Esophagus squamous epithelium (tissue), 5 donors: Measurements from ENCODE around the gene TMEM258. TPM values are rescaled to one million over a fixed set of nuclear protein-coding genes. Genes with fewer than 3 reads are reported as not detected.
A peak's percentile ranks its signal among the peaks of the same experiment; 100 is the strongest.

Experiments used
- DNase-seq: peaks from one replicate; lab custom pipeline; 2025; lab: John Stamatoyannopoulos, UW
- H3K27ac ChIP-seq, 4 donors: fragments of 200-600 bp; sonication (generic); one replicate each; pipeline ENCODE4 v1.5.1; 2016 to 2019; ENCODE audit warnings: mild to moderate bottlenecking in 1 of 4
- H3K27me3 ChIP-seq, 4 donors: fragments of 200-600 bp; sonication (generic); 1 replicate in 3 of 4; 2 replicates in 1 of 4; pipeline versions ENCODE4 v1.5.1 to v1.6.0; 2017 to 2021; ENCODE audit warnings: antibody characterized with exemption in 1 of 4
- H3K36me3 ChIP-seq, 3 donors: fragments of 200-600 bp; sonication (generic); one replicate each; pipeline ENCODE4 v1.5.1; 2016 to 2019
- H3K4me1 ChIP-seq, 3 donors: fragments of 200-600 bp; sonication (generic); one replicate each; pipeline ENCODE4 v1.5.1; 2017 to 2019
- H3K4me3 ChIP-seq, 4 donors: fragments of 200-600 bp; sonication (generic); 1 replicate in 3 of 4; 2 replicates in 1 of 4; pipeline ENCODE4 v1.5.1; 2016 to 2019; ENCODE audit warnings: mild to moderate bottlenecking in 2 of 4, moderate library complexity in 1 of 4
- H3K9me3 ChIP-seq, 3 donors: fragments of 200-600 bp; sonication (generic); one replicate each; pipeline ENCODE4 v1.5.1; 2016 to 2019
- POLR2A ChIP-seq, 4 donors: fragments of 450-650 bp; IDR thresholded peaks; one replicate each; pipeline ENCODE4 v1.6.1; 2017; ENCODE audit warnings: antibody characterized with exemption in 4 of 4, mild to moderate bottlenecking in 4 of 4, moderate library complexity in 3 of 4
- WGBS, 2 donors: methylation state at CpG; one replicate each; pipeline ENCODE4 v1.1.5; 2018; 5-methylcytosine and 5-hydroxymethylcytosine counted together
- intact Hi-C: fragments of 100-400 bp; cut with DNase I; formaldehyde crosslinking; loops from one replicate; pipeline ENCODE4 v1.15.0; 2022
- total RNA-seq, 4 donors: library from RNA; depleted of rRNA; stranded (reverse); fragments of >200 nt; gene quantifications; one replicate each; pipeline ENCODE4 v1.1.0, GENCODE V29; 2016
- TF ChIP-seq, protein P1 (sequence below), 6 experiments: fragments of 450-650 bp in 4 of 6; fragments of 200-600 bp in 2 of 6; sonication (generic) in 2 of 6; IDR thresholded peaks; one replicate each; pipeline ENCODE4 v1.5.1; 2016 to 2019; ENCODE audit warnings: antibody characterized with exemption in 6 of 6, mild to moderate bottlenecking in 4 of 6, moderate library complexity in 4 of 6
- donor health status: DM: yes; HTN: yes; CAD: no.

The TMEM258 gene
- total RNA-seq, 4 donors from 2014 or later = 32.3 to 54.2 (median 37.9) TPM

DNA sequence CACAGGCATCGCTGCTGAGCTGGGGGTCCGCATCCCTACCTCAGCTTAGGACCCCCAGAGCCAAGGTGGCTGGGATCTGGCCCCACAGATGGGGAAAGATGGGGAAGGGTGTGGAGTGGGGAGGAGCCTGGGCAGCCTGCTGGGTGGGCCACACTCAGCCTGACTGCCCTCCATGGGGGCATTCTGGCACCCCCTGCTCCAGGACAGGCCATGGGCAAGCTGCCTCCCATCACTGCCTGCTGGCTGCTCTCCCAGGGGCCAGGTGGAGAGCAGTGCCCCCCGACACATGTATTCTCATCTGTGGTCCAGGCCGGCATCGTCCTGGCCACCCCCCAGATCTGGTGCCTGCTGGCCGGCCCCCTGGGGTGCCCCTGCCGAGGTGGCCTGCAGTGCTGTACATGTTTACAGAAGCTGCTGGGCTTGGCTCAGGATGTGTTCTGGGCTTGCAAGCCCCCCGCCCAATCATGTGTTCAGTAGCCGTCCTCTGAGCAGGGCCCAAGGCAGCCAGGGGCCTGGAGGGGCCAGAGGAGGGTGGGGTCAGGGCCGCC lies 47.7 kb downstream of the TMEM258 start:
- no peak for DNase-seq
- intact Hi-C loops = no loop called here
- 83 to 89% methylated on average over 2 to 4 of the region's 10 CpGs for WGBS, 2 donors
- H3K4me3 ChIP-seq = no peak overlapping the region
- H3K9me3 ChIP-seq = no peaks in the 10 kb centered on the region
- no peak overlapping the region for H3K27ac ChIP-seq
- H3K4me1 ChIP-seq = peaks cover 7 to 68% (median 11%) of the 10 kb centered on the region in 3 donors
- peaks cover 0 to 10% (median 0%) of the 10 kb centered on the region in 4 donors for H3K27me3 ChIP-seq
- peaks cover 0 to 45% (median 3%) of the 10 kb centered on the region in 3 donors for H3K36me3 ChIP-seq
- TF ChIP-seq, protein P1, sequence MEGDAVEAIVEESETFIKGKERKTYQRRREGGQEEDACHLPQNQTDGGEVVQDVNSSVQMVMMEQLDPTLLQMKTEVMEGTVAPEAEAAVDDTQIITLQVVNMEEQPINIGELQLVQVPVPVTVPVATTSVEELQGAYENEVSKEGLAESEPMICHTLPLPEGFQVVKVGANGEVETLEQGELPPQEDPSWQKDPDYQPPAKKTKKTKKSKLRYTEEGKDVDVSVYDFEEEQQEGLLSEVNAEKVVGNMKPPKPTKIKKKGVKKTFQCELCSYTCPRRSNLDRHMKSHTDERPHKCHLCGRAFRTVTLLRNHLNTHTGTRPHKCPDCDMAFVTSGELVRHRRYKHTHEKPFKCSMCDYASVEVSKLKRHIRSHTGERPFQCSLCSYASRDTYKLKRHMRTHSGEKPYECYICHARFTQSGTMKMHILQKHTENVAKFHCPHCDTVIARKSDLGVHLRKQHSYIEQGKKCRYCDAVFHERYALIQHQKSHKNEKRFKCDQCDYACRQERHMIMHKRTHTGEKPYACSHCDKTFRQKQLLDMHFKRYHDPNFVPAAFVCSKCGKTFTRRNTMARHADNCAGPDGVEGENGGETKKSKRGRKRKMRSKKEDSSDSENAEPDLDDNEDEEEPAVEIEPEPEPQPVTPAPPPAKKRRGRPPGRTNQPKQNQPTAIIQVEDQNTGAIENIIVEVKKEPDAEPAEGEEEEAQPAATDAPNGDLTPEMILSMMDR (IDR thresholded peaks at IDR 0.05) = no peak
- no peak for TF ChIP-seq POLR2A (IDR thresholded peaks at IDR 0.05)

DNA sequence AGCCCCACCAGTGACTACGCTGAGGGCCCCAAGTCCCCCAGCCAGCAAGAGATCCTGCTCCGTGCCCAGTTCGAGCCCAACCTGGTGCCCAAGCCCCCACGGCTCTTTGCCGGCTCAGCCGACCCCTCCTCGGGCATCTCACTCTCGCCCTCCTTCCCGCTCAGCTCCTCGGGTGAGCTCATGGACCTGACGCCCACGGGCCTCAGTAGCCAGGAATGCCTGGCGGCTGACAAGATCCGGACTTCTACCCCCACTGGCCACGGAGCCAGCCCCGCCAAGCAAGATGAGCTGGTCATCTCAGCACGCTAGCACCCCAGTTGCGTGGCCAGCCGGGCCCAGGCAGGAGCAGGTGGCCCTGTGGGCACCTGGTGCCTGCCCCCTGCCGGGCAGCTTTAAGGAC lies 48.2 kb downstream of the TMEM258 start:
- WGBS, 2 donors = no CpG with 5 or more reads among the region's 20 CpGs
- Histone ChIP-seq H3K36me3 (peaks cover 0 to 50% (median 3%) of the 10 kb centered on the region in 3 donors), H3K4me1 (peaks cover 7 to 69% (median 11%) of the 10 kb centered on the region in 3 donors), H3K9me3 (no peaks in the 10 kb centered on the region), H3K4me3 (no peak overlapping the region), H3K27me3 (peaks cover 0 to 5% (median 0%) of the 10 kb centered on the region in 4 donors), H3K27ac (no peak overlapping the region)
- no peak for TF ChIP-seq POLR2A (IDR thresholded peaks at IDR 0.05)
- TF ChIP-seq, protein P1 (IDR thresholded peaks at IDR 0.05) = no peak
- no peak for DNase-seq
- intact Hi-C loops = no loop called here

DNA sequence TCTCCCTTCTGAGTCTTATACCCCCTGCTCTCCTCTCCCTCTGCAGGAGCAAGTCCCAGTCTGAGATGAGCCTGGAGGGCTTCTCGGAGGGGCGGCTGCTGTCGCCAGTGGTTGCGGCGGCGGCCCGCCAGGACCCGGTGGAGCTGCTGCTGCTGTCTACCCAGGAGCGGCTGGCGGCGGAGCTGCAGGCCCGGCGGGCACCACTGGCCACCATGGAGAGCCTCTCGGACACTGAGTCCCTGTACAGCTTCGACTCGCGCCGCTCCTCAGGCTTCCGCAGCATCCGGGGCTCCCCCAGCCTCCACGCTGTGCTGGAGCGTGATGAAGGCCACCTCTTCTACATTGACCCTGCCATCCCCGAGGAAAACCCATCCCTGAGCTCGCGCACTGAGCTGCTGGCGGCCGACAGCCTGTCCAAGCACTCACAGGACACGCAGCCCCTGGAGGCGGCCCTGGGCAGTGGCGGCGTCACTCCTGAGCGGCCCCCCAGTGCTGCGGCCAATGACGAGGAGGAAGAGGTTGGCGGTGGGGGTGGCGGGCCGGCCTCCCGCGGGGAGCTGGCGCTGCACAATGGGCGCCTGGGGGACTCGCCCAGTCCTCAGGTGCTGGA lies 48.8 kb downstream of the TMEM258 start:
- intact Hi-C loops = no loop called here
- TF ChIP-seq POLR2A (IDR thresholded peaks at IDR 0.05) = no peak
- TF ChIP-seq, protein P1 (IDR thresholded peaks at IDR 0.05) = no peak
- Histone ChIP-seq H3K4me1 (peaks cover 7 to 69% (median 11%) of the 10 kb centered on the region in 3 donors), H3K27ac (no peak overlapping the region), H3K4me3 (no peak overlapping the region), H3K36me3 (peaks cover 0 to 56% (median 3%) of the 10 kb centered on the region in 3 donors), H3K9me3 (no peaks in the 10 kb centered on the region), H3K27me3 (no peaks in the 10 kb centered on the region)
- no CpG with 5 or more reads among the region's 42 CpGs for WGBS, 2 donors
- DNase-seq = no peak

DNA sequence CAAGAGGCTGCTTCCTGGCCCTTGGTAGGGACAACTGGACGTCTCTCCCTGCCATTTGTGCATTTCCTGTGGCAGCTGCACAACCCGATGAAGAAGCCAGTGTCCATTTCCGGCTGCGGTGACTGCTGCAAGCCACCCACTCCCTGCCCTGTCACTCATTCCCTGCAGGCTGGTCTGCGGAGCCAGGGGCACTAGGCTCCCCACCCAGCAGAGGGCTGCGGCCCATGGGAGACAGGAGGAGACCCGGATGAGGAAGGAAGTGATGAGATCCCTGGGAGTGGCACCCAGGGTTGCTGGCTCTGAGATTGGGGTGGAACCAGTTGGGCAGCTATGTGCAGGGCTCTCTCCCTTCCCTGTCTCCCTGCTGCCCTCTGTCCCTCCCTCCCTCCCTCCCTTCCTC lies 50.0 kb downstream of the TMEM258 start:
- Histone ChIP-seq H3K27ac (peak overlapping the region; percentile 10 to 76 (median 44)), H3K27me3 (no peaks in the 10 kb centered on the region), H3K4me3 (no peak overlapping the region), H3K36me3 (peaks cover 0 to 68% (median 3%) of the 10 kb centered on the region in 3 donors), H3K9me3 (no peaks in the 10 kb centered on the region), H3K4me1 (peaks cover 4 to 58% (median 7%) of the 10 kb centered on the region in 3 donors)
- 54% methylated on average over 3 to 5 of the region's 7 CpGs for WGBS, 2 donors
- intact Hi-C loops = no loop called here
- no peak for DNase-seq
- no peak for TF ChIP-seq POLR2A (IDR thresholded peaks at IDR 0.05)
- TF ChIP-seq, protein P1 (IDR thresholded peaks at IDR 0.05) = no peak

DNA sequence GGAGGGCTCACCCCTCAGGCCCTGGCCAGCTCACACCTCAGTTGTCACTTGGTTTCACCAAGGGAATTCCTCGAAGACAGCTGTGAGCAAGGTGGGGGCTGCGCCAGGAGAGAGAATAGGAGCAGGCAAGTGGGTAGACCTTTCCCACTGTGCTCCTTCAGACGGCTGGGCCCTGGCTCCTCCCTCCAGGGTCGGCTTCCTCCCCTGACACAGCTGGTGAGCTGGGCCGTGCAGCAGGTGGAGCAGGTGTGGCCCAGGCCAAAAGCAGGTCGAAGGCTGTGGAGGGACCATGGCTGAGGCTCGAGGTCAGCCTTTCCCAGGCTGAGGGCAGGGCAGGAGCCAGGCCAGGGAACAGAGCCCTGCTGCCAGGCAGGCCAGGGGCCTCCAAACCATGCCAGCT lies 52.4 kb downstream of the TMEM258 start:
- 82% methylated on average over 2 of the region's 7 CpGs; no CpG with 5 or more reads in 1 of the 2 donors for WGBS, 2 donors
- H3K4me3 ChIP-seq = no peak overlapping the region
- intact Hi-C loops = no loop called here
- H3K36me3 ChIP-seq = peaks cover 0 to 92% (median 9%) of the 10 kb centered on the region in 3 donors
- H3K27ac ChIP-seq = peak overlapping the region in 1 of 4 donors; percentile 76
- peaks cover 3 to 35% (median 7%) of the 10 kb centered on the region in 3 donors for H3K4me1 ChIP-seq
- H3K9me3 ChIP-seq = no peaks in the 10 kb centered on the region
- DNase-seq = no peak
- no peaks in the 10 kb centered on the region for H3K27me3 ChIP-seq
- TF ChIP-seq, protein P1 (IDR thresholded peaks at IDR 0.05) = no peak
- TF ChIP-seq POLR2A (IDR thresholded peaks at IDR 0.05) = no peak
